ENCODE data around the gene NUDCD3.
A peak's percentile ranks its signal among the peaks of the same experiment; 100 is the strongest.

NUDCD3 gene

DNA sequence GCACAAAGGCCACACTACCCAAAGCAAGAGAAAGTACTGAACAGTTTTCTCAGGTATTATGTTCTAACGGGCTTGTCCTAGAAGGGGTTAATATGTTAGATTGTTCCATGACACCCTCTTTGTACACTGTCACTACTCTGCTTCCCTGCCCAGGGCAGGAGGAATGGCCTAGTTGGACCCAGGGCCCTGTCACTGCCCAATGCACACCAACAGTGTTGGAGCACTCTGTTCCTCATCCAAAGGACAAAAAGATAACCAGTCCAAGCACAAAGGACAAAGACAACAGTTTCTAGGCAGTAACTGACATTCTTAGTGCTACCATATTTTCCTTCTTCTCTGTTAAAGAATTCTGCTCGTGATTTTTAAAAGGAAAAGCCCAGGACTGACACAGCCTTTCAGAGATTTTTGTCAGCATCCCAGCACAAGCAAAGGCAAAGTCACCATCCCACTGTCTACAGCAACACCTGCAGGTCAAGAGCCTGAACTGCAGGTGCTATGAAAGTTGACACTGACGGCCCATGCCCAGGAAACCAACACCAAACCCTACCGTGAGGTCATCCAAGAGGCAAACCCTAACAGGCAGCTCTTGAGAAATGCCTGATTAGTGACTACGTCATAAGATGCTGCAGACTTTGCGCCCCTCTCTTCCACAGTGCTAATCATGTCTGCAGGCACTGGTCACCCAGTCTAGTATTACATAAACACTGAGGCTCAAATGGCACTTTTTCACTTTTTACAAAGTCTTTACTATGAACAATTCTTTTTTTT lies 13.2 kb downstream of the NUDCD3 start:
- peak; percentile 45 for DNase-seq

DNA sequence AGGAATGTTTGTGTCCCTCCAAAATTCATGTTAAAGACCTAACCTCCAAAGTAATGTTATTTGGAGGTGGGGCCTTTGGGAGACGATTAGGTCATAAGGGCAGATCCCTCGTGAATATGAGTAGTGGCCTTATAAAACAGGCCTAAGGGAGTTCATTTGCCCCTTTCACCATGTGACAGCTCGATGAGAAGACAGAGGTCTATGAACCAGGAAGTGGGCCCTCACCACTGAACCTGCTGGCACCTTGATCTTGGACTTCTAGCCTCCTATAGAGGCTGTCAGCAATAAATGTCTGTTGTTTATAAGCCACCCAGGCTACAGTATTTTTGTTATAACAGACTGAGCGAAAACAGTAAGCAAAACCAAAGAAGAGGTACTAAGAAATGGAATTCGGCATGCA lies 14.1 kb downstream of the NUDCD3 start:
- no peak for DNase-seq

DNA sequence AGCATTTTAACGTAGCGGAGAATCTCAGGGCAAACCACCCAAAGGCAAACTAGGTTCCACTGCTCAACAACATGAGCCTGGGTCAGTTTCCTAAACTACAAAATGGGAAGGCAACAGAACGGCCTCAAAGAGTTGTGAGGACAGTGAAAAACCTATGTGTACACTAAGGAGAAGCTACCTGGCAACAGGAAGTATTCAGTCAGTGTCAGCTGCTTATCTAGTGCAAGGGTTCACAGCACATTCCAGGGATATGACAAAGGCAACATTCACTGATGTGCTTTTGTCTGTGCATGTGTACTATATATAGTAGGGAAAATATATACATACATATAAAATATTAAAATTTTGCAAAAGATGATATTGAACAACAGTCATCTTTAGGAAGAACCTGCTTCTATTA lies 17.2 kb downstream of the NUDCD3 start:
- DNase-seq = no peak

DNA sequence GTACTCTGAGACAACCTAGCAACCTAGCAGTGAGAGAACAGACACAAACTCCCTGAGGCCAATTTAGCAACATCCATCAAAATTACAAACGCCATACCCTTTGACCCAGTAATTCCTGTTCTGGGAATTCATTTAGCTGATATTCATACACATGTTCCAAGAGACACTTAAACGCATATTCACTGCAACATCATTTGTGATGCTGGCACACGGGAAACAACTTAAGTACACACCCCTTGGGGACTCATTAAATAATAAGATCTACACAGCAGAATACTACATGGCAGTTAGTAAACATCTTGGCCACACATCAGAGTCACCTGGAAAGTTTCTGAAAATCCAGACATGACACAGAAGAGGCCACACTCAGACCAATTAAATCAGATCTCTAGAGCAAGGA lies 17.6 kb downstream of the NUDCD3 start:
- no peak for DNase-seq

- DNase-seq = no peak
Observed at GRCh38 chr7:44471850-44472249, 18.6 kb downstream of the NUDCD3 start.

DNA sequence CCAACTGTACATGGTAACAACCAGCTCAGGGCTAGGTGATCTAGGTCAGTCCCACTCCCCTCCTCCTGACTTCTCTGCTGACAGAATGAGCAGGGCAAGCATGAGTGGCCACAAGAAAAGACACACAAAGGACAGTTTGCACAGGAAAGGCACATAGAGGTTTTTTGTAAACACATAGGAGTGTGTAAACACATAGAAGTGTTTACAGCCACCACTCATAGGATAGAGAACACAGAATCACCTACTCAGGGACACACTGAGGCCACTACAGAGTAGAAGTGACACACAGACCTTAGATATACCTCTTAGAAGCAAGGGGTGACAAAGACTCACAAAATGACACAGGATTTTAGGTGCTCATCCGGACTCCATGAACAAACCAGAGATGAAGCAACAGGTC lies 19.0 kb downstream of the NUDCD3 start:
- DNase-seq = no peak

- DNase-seq = no peak
Observed at GRCh38 chr7:44470628-44471245, 19.7 kb downstream of the NUDCD3 start.

GRCh38 chr7:44470135-44470479 lies 20.4 kb downstream of the NUDCD3 start:
- no peak for DNase-seq

DNA sequence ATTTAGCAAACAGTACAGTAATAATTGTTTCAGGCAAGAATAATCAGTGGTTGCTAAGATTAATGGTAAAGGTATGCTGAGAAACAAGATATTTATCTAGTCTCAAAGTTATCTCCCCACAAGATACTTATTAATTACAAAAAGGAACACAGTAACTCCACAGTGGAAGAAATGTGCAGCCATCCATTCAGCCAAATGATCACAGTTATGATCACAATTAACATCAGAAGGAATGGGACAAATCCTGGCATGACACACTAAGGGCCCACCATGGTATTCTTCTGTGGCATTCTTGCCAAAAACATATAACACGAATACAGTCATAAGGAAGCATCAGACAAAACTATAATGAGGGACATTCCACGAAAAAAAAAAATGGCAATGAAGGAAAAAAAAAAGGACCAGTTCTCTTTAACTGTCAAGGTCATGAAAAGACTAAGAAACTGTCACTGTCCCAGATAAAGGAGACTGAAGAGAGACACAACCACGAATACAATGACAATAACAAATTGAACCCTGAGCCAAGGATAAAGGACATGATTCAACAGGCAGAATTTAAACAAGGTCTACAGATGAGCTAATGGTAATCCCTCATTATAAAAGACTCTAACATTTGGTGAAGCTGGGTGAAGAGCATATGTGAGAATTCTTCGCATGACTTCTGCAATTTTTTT lies 20.9 kb downstream of the NUDCD3 start:
- DNase-seq = no peak

- no peak for DNase-seq
Observed at GRCh38 chr7:44467217-44467548, 23.3 kb downstream of the NUDCD3 start.

- DNase-seq = no peak
Observed at GRCh38 chr7:44466300-44467216, 23.9 kb downstream of the NUDCD3 start.

DNA sequence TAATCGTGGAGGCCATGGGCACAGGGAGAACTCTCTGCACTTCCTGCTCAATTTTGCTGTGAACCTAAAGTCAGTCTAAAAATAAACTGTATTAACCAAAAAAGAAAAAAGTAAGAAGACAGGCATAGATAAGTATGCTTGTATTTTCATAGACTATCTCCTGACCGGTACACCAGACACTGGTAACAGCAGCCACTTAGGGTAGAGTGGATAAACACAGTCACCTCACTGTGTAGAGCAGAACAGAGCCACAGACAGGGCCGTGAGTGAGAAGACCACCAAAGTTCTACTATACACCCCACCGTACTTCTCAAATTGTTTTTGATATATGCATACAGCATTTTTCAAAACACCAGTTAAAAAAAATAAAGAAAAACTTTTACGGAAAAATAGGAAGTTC lies 25.0 kb downstream of the NUDCD3 start:
- no peak for DNase-seq

DNA sequence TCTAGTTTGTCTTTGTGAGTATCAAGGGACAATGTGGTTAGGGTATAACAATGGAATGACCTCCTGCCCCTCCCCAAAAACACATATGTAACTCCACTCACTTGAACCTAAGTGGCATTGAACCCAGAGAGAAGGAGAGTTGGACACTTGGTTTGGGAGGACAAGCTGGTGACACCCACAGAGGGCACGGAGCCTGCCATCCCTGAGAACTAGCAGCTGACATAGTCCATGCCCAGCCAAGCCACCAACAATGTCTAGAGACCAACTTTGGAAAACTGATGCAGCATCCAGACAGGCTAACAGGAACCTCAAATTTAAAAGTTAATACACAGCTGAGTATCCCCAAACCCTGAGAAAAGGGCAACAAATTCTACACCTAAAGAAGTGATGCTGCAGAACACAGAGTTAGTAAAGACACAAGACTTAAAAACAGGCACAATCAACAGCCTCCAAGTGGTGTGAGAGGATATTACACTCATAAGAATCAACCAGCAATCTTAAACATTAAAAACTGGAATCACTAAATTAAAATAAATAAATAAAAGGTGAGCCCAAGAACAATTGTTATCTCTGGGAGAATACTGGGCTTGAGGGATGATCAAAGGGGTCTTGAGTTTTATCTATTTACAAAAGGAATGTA lies 27.2 kb downstream of the NUDCD3 start:
- no peak for DNase-seq

- no peak for DNase-seq
Observed at GRCh38 chr7:44461387-44461786, 29.1 kb downstream of the NUDCD3 start.

DNA sequence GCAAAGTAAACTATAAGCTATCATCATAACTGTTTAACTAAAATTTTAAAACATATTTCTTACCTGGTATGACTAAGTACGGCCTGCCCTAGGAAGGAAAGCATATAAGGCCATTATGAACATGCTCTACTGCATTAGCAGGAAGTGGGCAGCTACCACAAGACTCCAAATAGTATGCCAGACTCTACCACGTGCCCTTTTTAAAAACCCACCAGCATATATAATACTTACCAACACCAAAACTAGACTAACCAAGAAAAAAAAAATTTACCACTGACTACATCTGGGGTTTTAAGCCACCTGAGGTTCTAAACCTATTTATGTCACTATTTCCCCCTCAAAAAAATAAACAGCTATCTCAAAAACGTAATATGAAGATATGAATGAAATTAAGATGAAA lies 30.1 kb downstream of the NUDCD3 start:
- DNase-seq = no peak

- no peak for DNase-seq
Observed at GRCh38 chr7:44455155-44455554, 35.3 kb downstream of the NUDCD3 start.

- no peak for DNase-seq
Observed at GRCh38 chr7:44454348-44454747, 36.1 kb downstream of the NUDCD3 start.

GRCh38 chr7:44451123-44451522 lies 39.3 kb downstream of the NUDCD3 start:
- DNase-seq = no peak

- no peak for DNase-seq
Observed at GRCh38 chr7:44449584-44449928, 40.9 kb downstream of the NUDCD3 start.

GRCh38 chr7:44448922-44449583 lies 41.4 kb downstream of the NUDCD3 start:
- DNase-seq = no peak

DNA sequence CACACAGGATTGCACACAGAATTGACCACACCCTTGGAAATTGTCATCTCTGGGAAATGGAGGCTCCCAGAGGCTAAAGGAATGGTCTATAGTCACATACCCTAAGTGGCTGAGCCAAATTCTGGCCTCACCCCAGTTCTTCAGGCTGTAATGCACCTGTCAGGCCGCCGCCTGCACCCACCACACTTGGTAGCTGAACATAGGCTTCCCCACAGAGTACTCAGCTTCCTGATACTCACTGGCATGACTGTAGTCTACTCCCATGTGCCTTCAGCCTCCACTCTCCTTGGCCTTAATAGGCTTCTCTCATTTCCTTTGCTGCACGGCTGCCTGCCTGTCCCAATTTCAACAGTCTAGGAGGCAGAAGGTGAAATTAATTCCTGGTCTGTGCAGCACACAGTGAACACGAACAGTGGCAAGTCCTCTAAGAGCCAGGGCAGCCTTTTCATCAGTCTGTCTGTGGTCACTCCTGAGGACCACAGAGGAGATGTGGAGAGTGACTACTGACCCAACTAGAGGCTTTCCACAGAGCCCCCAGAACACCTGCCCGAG lies 42.5 kb downstream of the NUDCD3 start:
- DNase-seq = no peak

Measured in NCI-H526 treated with DMSO at 0.1 percent for 48 hours (cell line).